IMR-90 (cell line): Measurements from ENCODE around the gene DYNLT4.

ENCODE experiments used
- BHLHE40 ChIP-seq: fragments of 150-350 bp; IDR thresholded peaks from 2 replicates; pipeline ENCODE4 v1.6.1; 2016; ENCODE audit warnings: mild to moderate bottlenecking, low read depth, low read length
- CEBPB ChIP-seq: IDR thresholded peaks from 2 replicates; pipeline ENCODE4 v1.6.1; 2012; ENCODE audit warnings: low read depth, low read length, improper control_type of control experiment
- CHD1 ChIP-seq: IDR thresholded peaks from 2 replicates; pipeline ENCODE4 v1.6.1; 2012; ENCODE audit warnings: low read depth, low read length, improper control_type of control experiment
- ELK1 ChIP-seq: fragments of 150-350 bp; IDR thresholded peaks from 2 replicates; pipeline ENCODE4 v1.6.1; 2016; ENCODE audit warnings: low read depth, mild to moderate bottlenecking, low read length, moderate library complexity, borderline replicate concordance
- FOS ChIP-seq: fragments of 150-350 bp; IDR thresholded peaks from 2 replicates; pipeline ENCODE4 v1.6.1; 2016; ENCODE audit warnings: low read depth, low read length
- MXI1 ChIP-seq: IDR thresholded peaks from 2 replicates; pipeline ENCODE4 v1.6.1; 2012; ENCODE audit warnings: low read depth, mild to moderate bottlenecking, low read length, moderate library complexity, borderline replicate concordance
- POLR2A ChIP-seq: IDR thresholded peaks from 2 replicates; pipeline ENCODE4 v1.6.1; 2012; ENCODE audit warnings: mild to moderate bottlenecking, low read depth, low read length
- RAD21 ChIP-seq: IDR thresholded peaks from 2 replicates; pipeline ENCODE4 v1.6.1; 2012; ENCODE audit warnings: low read length, improper control_type of control experiment
- RFX5 ChIP-seq: IDR thresholded peaks from 2 replicates; pipeline ENCODE4 v1.8.0; 2012; ENCODE audit warnings: low read depth, mild to moderate bottlenecking, low read length, moderate library complexity
- TF ChIP-seq, protein P1 (sequence below): conservative IDR thresholded peaks from 2 replicates; pipeline ENCODE4 v1.5.1; 2012; ENCODE audit warnings: mild to moderate bottlenecking, low read depth, low read length, improper control_type of control experiment
- TF ChIP-seq, protein P2 (sequence below): fragments of 150-350 bp; IDR thresholded peaks from 2 replicates; pipeline ENCODE4 v1.6.1; 2017; ENCODE audit warnings: mild to moderate bottlenecking, antibody characterized with exemption, low read length, low read depth

DNA sequence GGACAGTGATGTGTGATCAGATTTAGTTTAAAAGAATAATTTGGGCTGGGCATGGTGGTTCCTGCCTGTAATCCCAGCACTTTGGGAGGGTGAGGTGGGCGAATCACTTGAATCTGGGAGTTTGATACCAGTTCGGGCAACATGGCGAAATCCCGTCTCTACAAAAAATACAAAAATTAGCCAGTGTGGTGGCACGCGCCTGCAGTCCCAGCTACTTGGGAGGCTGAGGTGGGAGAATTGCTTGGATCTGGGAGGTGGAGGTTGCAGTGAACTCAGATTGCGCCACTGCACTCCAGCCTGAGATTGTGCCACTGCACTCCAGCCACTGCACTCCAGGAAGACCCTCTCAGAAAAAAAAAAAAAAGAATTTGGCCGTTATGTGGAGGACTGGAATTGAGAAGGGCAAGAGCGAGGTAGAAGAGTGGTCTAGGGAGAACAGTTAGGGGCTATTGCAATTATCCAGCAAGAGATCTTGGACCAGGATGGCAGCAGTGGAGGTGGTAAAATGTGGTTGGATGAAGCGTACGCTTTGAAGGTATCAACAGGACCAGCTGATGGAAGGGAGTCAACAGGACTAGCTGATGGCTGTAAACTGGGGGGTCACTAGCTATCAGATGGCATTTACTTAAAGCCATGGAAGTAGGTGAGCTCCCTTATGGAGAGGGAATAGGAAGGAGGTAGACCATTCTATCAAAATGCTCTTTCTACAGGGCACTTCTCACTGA is 10.8 kb upstream of the DYNLT4 start:
- TF ChIP-seq, protein P1, sequence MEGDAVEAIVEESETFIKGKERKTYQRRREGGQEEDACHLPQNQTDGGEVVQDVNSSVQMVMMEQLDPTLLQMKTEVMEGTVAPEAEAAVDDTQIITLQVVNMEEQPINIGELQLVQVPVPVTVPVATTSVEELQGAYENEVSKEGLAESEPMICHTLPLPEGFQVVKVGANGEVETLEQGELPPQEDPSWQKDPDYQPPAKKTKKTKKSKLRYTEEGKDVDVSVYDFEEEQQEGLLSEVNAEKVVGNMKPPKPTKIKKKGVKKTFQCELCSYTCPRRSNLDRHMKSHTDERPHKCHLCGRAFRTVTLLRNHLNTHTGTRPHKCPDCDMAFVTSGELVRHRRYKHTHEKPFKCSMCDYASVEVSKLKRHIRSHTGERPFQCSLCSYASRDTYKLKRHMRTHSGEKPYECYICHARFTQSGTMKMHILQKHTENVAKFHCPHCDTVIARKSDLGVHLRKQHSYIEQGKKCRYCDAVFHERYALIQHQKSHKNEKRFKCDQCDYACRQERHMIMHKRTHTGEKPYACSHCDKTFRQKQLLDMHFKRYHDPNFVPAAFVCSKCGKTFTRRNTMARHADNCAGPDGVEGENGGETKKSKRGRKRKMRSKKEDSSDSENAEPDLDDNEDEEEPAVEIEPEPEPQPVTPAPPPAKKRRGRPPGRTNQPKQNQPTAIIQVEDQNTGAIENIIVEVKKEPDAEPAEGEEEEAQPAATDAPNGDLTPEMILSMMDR = no peak
- TF ChIP-seq MXI1 = no peak
- TF ChIP-seq ELK1 = no peak
- no peak for TF ChIP-seq RFX5
- TF ChIP-seq POLR2A = no peak
- TF ChIP-seq BHLHE40 = no peak
- no peak for TF ChIP-seq CHD1
- no peak for TF ChIP-seq CEBPB
- no peak for TF ChIP-seq FOS
- TF ChIP-seq, protein P2, sequence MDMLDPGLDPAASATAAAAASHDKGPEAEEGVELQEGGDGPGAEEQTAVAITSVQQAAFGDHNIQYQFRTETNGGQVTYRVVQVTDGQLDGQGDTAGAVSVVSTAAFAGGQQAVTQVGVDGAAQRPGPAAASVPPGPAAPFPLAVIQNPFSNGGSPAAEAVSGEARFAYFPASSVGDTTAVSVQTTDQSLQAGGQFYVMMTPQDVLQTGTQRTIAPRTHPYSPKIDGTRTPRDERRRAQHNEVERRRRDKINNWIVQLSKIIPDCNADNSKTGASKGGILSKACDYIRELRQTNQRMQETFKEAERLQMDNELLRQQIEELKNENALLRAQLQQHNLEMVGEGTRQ = no peak
- TF ChIP-seq RAD21 = no peak
